Measurements from ENCODE around the gene CLIP4. TPM values are rescaled to one million over a fixed set of nuclear protein-coding genes. Genes with fewer than 3 reads are reported as not detected.

CLIP4 gene
- polyA plus RNA-seq, 2 of the 4 experiments (the other 2 are of a cell fraction), result 51.1 to 99.1 TPM

GRCh38 chr2:29143657-29144056 lies 28.4 kb downstream of the CLIP4 start:
- H3K27ac ChIP-seq, result no peak overlapping the region
- no peak for TF ChIP-seq FOXS1 (CRISPR knock-in tag; IDR thresholded peaks at IDR 0.05)
- no peak for TF ChIP-seq KDM1A (IDR thresholded peaks at IDR 0.05; ENCODE audit: low read depth)
- TF ChIP-seq NPAS2 (CRISPR knock-in tag; IDR thresholded peaks at IDR 0.05; ENCODE audit: borderline replicate concordance), result no peak
- no peak for ATAC-seq
- POLR2A ChIA-PET, result no interaction called here
- peaks cover 6% of the 10 kb centered on the region; the same call in 1 of the 3 replicates for H3K9me3 ChIP-seq
- CTCF ChIA-PET, result no interaction called here
- WGBS (ENCODE audit: missing lambda C conversion rate), result 97% methylated on average over 6 of the region's 6 CpGs
- H3K4me1 ChIP-seq, result peaks cover 15% of the 10 kb centered on the region; the same call in 2 of the 3 replicates
- no peak overlapping the region for H3K4me3 ChIP-seq
- no peak for DNase-seq (ENCODE audit: low read depth in 1 of 2, low spot score in 1 of 2)
- no peak overlapping the region for H3K4me2 ChIP-seq
- FAIRE-seq, result no peak

- TF ChIP-seq CBX8 (IDR thresholded peaks at IDR 0.05), result no peak
- TF ChIP-seq MAFK (IDR thresholded peaks at IDR 0.05; ENCODE audit: partially characterized antibody), result no peak
- TF ChIP-seq PBX3 (IDR thresholded peaks at IDR 0.05), result no peak
- ChIA-PET POLR2A (no interaction called here), CTCF (interaction anchor here (1.2 to 2.6 kb wide), 3 partner anchors 180 to 188 kb away, joined by 4 to 6 read pairs (median 5); no protein-coding TSS in a partner anchor)
- peak in 1 of 2 experiments; percentile 34; a peak in 2 of 6 replicates for ATAC-seq
- Histone ChIP-seq H3K9me3 (no peaks in the 10 kb centered on the region), H3K27ac (no peak overlapping the region), H3K4me2 (no peak overlapping the region), H3K4me1 (peaks cover 15% of the 10 kb centered on the region; the same call in 2 of the 3 replicates), H3K4me3 (no peak overlapping the region)
- no peak for DNase-seq (ENCODE audit: low read depth in 1 of 2, low spot score in 1 of 2)
- no peak for FAIRE-seq
- WGBS (ENCODE audit: missing lambda C conversion rate), result 90% methylated on average over 3 of the region's 3 CpGs
Observed at GRCh38 chr2:29146197-29146596, 31.0 kb downstream of the CLIP4 start.

GRCh38 chr2:29147963-29148362 lies 32.7 kb downstream of the CLIP4 start:
- WGBS (ENCODE audit: missing lambda C conversion rate), result 70% methylated on average over 3 of the region's 3 CpGs
- Histone ChIP-seq H3K4me1 (peaks cover 15% of the 10 kb centered on the region; the same call in 2 of the 3 replicates), H3K27ac (no peak overlapping the region), H3K4me2 (no peak overlapping the region), H3K9me3 (no peaks in the 10 kb centered on the region), H3K4me3 (no peak overlapping the region)
- POLR2A ChIA-PET, result no interaction called here
- TF ChIP-seq FOSB (CRISPR knock-in tag; IDR thresholded peaks at IDR 0.05) (no peak), SMC3 (IDR thresholded peaks at IDR 0.05) (no peak), CBX2 (IDR thresholded peaks at IDR 0.05; ENCODE audit: borderline replicate concordance, low read depth) (no peak), ZC3H11A (IDR thresholded peaks at IDR 0.05) (no peak), HMGXB4 (CRISPR knock-in tag; IDR thresholded peaks at IDR 0.05; ENCODE audit: borderline replicate concordance) (no peak), NPAS2 (CRISPR knock-in tag; IDR thresholded peaks at IDR 0.05; ENCODE audit: borderline replicate concordance) (no peak), HOXB13 (CRISPR knock-in tag; IDR thresholded peaks at IDR 0.05; ENCODE audit: low read depth) (no peak), ZNF302 (CRISPR knock-in tag; IDR thresholded peaks at IDR 0.05) (no peak), CBX8 (IDR thresholded peaks at IDR 0.05) (no peak), POLR2A (IDR thresholded peaks at IDR 0.05; ENCODE audit: low read length) (no peak), HES2 (IDR thresholded peaks at IDR 0.05) (no peak), USF2 (IDR thresholded peaks at IDR 0.05) (no peak), MAZ (IDR thresholded peaks at IDR 0.05; ENCODE audit: borderline replicate concordance, low read depth, low read length) (no peak), MAX (IDR thresholded peaks at IDR 0.05) (no peak), ELK1 (IDR thresholded peaks at IDR 0.05; ENCODE audit: low read depth, low read length) (no peak), HEYL (CRISPR knock-in tag; IDR thresholded peaks at IDR 0.05) (no peak), REST (IDR thresholded peaks at IDR 0.05) (no peak), ESRRA (IDR thresholded peaks at IDR 0.05; ENCODE audit: borderline replicate concordance, low read length) (no peak), NR3C1 (IDR thresholded peaks at IDR 0.05) (no peak)
- ATAC-seq (no peak), FAIRE-seq (no peak), DNase-seq (ENCODE audit: low read depth in 1 of 2, low spot score in 1 of 2) (no peak)
- CTCF ChIA-PET, result interaction anchor here (0.9 to 2.6 kb wide), 3 partner anchors 18 to 189 kb away, joined by 3 to 6 read pairs (median 3); no protein-coding TSS in a partner anchor

Measured in A549 (cell line).